GM18499 (cell line): ENCODE results near the gene HORMAD2.

Experiments used
- ATAC-seq: cut with Tn5 transposase; IDR thresholded peaks from one replicate; pipeline ENCODE4 v1.9.1; 2021; ENCODE audit warnings: moderate number of reproducible peaks; ENCODE audit not compliant: insufficient read depth, unreplicated experiment

Gene HORMAD2

GRCh38 chr22:30079952-30080533, at the start of gene HORMAD2:
Gene HORMAD2 (plus strand): TSS chr22:30080464. CDS start chr22:30093953, 13,489 bp downstream.
- ATAC-seq, result no peak

GRCh38 chr22:30031328-30031727, 48.9 kb upstream of the HORMAD2 start:
- no peak for ATAC-seq

- ATAC-seq, result no peak
Observed at GRCh38 chr22:30031764-30032455, 48.4 kb upstream of the HORMAD2 start.

- ATAC-seq, result no peak
Observed at GRCh38 chr22:30033137-30033536, 47.1 kb upstream of the HORMAD2 start.

- no peak for ATAC-seq
Observed at GRCh38 chr22:30033901-30034300, 46.4 kb upstream of the HORMAD2 start.

- no peak for ATAC-seq
Observed at GRCh38 chr22:30036656-30037055, 43.6 kb upstream of the HORMAD2 start.

GRCh38 chr22:30038219-30038618, 42.0 kb upstream of the HORMAD2 start:
- no peak for ATAC-seq

- ATAC-seq, result no peak
Observed at GRCh38 chr22:30040499-30041260, 39.6 kb upstream of the HORMAD2 start.

GRCh38 chr22:30041475-30041874, 38.8 kb upstream of the HORMAD2 start:
- no peak for ATAC-seq

- ATAC-seq, result no peak
Observed at GRCh38 chr22:30041881-30042280, 38.4 kb upstream of the HORMAD2 start.

GRCh38 chr22:30043161-30043560, 37.1 kb upstream of the HORMAD2 start:
- ATAC-seq, result no peak

GRCh38 chr22:30044369-30044768, 35.9 kb upstream of the HORMAD2 start:
- ATAC-seq, result no peak

GRCh38 chr22:30044881-30045493, 35.3 kb upstream of the HORMAD2 start:
- no peak for ATAC-seq

- ATAC-seq, result no peak
Observed at GRCh38 chr22:30045494-30045887, 34.8 kb upstream of the HORMAD2 start.

- ATAC-seq, result no peak
Observed at GRCh38 chr22:30045901-30046715, 34.2 kb upstream of the HORMAD2 start.

- ATAC-seq, result no peak
Observed at GRCh38 chr22:30046716-30047363, 33.4 kb upstream of the HORMAD2 start.

GRCh38 chr22:30047364-30047738, 32.9 kb upstream of the HORMAD2 start:
- ATAC-seq, result no peak

GRCh38 chr22:30048681-30049080, 31.6 kb upstream of the HORMAD2 start:
- ATAC-seq, result no peak

GRCh38 chr22:30054067-30054763, 26.0 kb upstream of the HORMAD2 start:
- no peak for ATAC-seq
